IPS-18a (cell line): ENCODE measurements around the gene SH3PXD2A.

ENCODE experiments used
- H3K27ac ChIP-seq: one replicate; pipeline ENCODE4 v1.5.1; 2013; ENCODE audit warnings: low read length
- H3K27me3 ChIP-seq: one replicate; pipeline ENCODE4 v1.6.1; 2013; ENCODE audit warnings: mild to moderate bottlenecking, low read length; ENCODE audit not compliant: control insufficient read depth, insufficient read depth
- H3K36me3 ChIP-seq: one replicate; pipeline ENCODE4 v1.6.1; 2013; ENCODE audit warnings: low read depth, low read length; ENCODE audit not compliant: control insufficient read depth
- H3K4me1 ChIP-seq: one replicate; pipeline ENCODE4 v1.6.1; 2013; ENCODE audit warnings: low read depth, low read length; ENCODE audit not compliant: control insufficient read depth
- H3K4me3 ChIP-seq: one replicate; pipeline ENCODE4 v1.5.1; 2013; ENCODE audit warnings: low read length
- H3K9ac ChIP-seq: one replicate; pipeline ENCODE4 v1.6.1; 2013; ENCODE audit warnings: mild to moderate bottlenecking, low read length, moderate library complexity
- H3K9me3 ChIP-seq: one replicate; pipeline ENCODE4 v1.6.1; 2013; ENCODE audit warnings: low read depth, low read length; ENCODE audit not compliant: control insufficient read depth

Gene SH3PXD2A

DNA sequence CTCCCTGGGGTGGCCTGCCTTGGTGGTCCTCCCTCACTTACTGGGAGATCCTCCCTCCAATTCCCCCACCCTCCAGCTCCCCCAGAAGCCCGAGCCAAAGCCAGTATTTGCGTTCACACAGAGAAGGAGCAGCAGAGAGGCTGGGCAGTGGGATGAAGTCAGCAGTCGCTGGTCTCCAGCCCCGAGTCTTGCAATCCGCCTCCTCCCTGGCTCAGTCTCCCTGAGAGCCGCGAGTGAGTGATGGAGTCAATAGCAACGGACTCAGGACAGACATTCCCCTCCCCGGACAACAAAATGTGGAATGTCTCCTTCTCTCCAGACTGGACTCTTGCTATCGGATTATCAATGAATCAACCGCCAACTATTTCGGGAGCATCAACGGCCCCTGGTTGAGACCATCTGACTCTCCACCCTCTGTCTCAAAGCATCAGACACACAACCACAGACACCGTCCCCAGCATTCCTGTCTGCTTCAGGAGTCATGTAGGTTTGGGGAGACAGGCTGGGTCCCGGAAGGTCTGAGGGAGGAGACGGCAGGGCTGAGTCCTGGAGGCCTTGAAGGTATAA, 178.4 kb downstream of the SH3PXD2A start:
- Histone ChIP-seq H3K9me3 (no peaks in the 10 kb centered on the region), H3K27me3 (no peaks in the 10 kb centered on the region), H3K27ac (no peak overlapping the region), H3K4me3 (no peak overlapping the region), H3K9ac (no peak overlapping the region), H3K36me3 (no peaks in the 10 kb centered on the region), H3K4me1 (peaks cover 14% of the 10 kb centered on the region)

DNA sequence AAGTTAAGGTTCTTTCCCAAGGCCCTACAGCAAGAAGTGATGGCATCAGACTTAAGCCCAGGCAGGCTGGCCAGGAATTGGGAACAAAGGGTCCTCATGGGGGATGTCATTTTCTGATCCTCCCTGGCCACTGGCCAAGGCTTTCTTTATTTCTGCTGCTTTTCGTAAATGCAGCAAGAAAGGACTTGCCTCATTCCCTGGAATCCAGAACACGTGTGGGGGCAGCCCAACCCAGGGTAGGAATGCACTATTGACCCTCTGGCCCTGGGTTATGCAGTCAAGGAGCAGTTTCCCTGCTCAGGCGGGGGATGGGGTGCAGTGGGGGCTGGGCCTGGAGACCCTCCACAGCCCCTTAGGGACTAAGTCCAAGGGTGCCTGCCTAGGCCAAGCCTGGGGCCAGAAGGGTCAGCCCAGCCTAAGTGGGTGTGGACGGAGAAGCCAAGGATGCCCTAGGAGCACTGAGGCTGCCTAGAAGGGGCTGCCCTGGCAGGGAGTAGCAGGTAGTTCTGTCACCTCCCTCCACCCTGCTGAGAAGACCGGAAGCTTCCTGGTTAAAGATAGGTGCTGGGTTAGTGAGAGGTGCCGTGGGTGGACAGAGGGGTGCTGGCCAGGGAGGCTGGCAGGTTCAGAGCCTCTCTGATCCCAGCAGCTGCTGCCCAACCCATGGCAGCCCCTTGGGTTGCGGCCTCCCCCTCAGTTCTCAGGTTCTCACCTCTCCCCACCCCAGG, 179.2 kb downstream of the SH3PXD2A start:
- no peaks in the 10 kb centered on the region for H3K9me3 ChIP-seq
- H3K4me3 ChIP-seq = no peak overlapping the region
- H3K4me1 ChIP-seq = peaks cover 14% of the 10 kb centered on the region
- no peak overlapping the region for H3K9ac ChIP-seq
- H3K36me3 ChIP-seq = no peaks in the 10 kb centered on the region
- H3K27ac ChIP-seq = no peak overlapping the region
- H3K27me3 ChIP-seq = no peaks in the 10 kb centered on the region

DNA sequence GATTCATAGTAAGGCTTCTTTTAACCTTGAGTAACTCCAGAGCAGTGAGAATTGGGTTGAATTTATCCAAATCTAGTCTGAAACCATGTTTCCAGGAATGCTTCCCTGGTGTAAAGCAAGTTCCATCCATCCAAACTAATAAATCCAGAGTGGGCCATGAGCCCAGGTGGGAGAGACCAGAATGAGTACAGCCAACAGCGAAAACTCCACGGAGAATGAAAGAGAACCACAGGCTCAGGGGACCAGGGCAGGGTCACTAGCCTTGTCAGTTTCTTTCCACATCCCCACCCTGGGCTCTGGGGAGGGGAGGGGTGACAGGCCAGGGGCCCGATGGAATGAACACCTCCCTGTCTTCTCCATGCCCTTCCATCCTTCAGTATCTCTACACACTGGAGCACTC, 181.8 kb downstream of the SH3PXD2A start:
- peaks cover 18% of the 10 kb centered on the region for H3K4me1 ChIP-seq
- no peak overlapping the region for H3K9ac ChIP-seq
- H3K36me3 ChIP-seq = no peaks in the 10 kb centered on the region
- no peaks in the 10 kb centered on the region for H3K9me3 ChIP-seq
- no peak overlapping the region for H3K27ac ChIP-seq
- no peaks in the 10 kb centered on the region for H3K27me3 ChIP-seq
- H3K4me3 ChIP-seq = no peak overlapping the region

DNA sequence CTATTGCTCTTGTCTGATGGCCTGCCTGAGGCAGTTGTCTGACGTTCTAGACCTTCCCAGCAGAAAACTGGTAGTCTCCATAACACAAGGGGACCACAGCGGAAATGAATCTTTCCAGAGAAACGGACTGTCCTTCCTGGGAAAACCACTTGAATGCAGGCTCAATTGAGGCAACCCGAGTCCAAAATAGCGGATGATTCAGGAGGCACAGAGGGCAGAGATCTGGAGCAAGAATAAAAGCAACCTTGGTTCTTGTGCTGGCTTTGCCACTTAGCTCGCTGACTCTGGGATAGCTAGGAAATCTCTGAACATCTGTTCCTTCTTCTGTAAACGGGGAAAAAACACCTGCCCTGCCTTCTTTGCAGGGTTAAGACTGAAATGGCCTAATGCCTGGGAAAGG, 183.0 kb downstream of the SH3PXD2A start:
- H3K9ac ChIP-seq = no peak overlapping the region
- peaks cover 12% of the 10 kb centered on the region for H3K4me1 ChIP-seq
- no peaks in the 10 kb centered on the region for H3K36me3 ChIP-seq
- no peaks in the 10 kb centered on the region for H3K9me3 ChIP-seq
- H3K27me3 ChIP-seq = no peaks in the 10 kb centered on the region
- H3K4me3 ChIP-seq = no peak overlapping the region
- H3K27ac ChIP-seq = no peak overlapping the region

DNA sequence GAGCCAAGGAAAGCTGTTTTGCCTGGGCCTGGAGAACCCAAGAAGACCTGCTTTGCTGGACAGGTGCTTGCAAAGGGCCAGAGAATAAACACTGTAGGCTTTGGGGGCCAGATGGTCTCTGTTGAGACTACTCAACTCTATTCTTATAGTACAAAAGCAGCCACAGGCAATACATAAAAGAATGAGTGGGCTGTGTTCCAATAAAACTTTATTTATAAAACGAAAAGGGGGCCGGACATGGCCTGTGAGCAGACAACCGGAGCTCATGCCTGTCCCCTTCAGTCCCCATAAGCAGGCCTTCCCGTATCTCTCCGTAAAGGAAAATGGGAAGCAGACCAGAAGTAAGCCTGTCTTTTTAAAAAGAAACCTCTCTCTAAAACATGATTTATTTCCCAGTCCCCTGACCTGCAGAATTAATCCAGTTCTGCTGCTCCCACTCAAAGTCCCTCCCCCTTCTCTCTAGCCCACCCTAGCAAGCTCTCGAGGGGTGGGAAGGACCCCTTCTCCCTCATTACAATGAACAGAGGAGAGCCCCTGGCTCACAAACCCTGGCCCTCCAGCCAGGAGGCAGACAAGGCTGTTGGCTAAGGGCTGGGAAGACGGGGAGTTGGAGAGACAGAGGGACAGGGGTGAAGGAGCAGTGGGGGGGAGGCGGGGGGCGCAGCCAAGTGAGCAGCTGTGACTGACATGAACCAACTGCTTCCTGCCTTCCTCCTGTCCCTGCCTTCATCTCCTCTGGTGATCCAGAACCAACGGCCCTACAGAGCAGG, 184.1 kb downstream of the SH3PXD2A start:
- H3K4me1 ChIP-seq = peaks cover 12% of the 10 kb centered on the region
- no peak overlapping the region for H3K27ac ChIP-seq
- H3K9ac ChIP-seq = no peak overlapping the region
- no peaks in the 10 kb centered on the region for H3K36me3 ChIP-seq
- H3K27me3 ChIP-seq = no peaks in the 10 kb centered on the region
- H3K4me3 ChIP-seq = no peak overlapping the region
- H3K9me3 ChIP-seq = no peaks in the 10 kb centered on the region

DNA sequence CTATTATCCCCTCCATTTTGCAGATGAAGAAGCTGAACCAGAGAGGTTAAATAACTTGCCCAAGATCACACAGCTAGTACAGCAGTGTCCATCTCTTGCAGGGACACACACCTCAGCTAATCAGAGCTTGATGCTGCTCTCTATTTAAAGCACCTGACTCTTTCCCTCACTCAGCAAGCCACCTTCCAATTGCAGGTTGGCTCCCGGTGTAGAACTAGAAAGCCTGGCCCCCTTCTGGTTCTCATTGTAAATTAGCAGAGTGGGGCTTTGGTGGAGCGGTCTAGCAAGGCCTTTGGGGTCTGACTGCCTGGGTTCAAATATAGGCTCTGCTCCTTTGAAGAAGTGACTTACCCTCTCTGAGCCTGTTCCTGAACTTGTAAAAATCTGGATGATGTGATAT, 185.4 kb downstream of the SH3PXD2A start:
- peaks cover 12% of the 10 kb centered on the region for H3K4me1 ChIP-seq
- H3K9me3 ChIP-seq = no peaks in the 10 kb centered on the region
- no peak overlapping the region for H3K4me3 ChIP-seq
- no peaks in the 10 kb centered on the region for H3K27me3 ChIP-seq
- H3K9ac ChIP-seq = no peak overlapping the region
- no peaks in the 10 kb centered on the region for H3K36me3 ChIP-seq
- H3K27ac ChIP-seq = no peak overlapping the region

DNA sequence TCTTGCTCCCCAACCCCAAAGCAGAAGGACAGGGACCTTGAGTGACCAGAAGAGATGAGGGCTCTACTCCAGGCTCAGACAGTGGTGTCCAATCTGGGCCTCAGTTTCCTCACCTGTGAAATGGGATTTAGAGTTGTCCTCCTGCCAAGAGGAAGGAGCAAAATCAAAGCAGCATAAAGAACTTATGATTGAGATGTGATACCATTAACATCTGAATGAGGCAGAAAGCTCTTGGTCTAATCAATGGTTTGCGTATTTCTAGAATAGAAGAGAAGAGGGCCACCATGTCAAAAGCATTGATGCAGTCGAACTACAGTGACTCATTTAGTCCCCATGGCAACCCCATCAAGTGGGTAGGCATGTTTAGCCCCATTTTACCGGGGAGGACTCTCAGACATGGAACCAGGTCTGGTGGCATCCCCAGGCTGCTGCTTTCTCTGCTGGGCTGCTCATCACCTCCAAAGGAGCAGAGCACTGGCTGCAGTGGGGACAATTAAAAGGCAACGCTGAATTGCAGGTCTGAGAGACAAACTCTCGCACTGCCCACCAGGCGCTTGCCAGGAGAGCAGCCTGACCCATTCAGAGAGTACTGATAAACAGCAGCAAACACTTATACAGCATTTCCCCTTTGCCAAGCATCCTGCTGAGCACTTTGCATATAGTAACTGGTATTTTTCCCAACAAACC, 186.0 kb downstream of the SH3PXD2A start:
- Histone ChIP-seq H3K4me3 (no peak overlapping the region), H3K9me3 (no peaks in the 10 kb centered on the region), H3K36me3 (no peaks in the 10 kb centered on the region), H3K9ac (no peak overlapping the region), H3K27me3 (no peaks in the 10 kb centered on the region), H3K4me1 (peaks cover 12% of the 10 kb centered on the region), H3K27ac (no peak overlapping the region)

DNA sequence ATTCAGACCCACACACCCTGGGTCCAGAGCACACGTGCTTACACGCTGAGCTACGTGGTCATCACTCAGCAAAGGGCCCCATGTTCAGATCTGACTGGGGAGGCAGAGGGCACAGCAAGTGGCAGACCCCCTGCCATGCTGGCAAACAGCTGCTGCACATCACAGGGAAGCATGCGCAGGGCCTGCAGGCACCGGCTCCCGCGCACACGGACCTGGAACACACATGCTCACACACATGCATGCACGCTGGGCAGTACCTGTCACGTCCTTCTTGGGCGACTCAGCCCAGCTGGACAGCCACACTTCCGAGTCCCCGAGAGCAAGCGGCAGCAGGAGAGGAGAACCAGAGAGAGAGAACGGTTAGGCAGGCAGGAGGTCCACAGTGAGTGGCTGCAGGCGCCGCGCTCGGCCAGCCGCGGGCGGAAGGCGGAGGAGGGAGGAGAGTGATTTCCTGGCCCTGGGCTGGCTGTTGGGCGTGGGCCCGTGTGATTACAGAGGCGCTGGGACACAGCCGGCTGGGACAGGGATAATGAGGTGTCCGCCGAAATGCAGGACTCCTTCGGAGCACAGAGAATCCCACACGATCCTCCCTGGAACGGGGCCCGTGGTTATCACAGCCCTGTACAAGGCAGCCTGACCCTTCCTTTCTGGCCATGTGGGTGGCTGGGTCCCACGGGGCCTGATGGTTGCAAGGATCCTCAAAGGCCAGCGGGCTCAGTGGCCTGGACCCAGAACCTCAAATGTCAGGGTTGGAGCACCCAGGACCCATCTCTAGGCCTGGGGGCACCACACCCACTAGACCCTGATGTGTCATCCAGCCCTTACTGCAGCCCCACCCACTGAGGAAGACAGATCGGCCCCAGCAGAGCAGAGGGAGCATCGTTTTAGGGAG, 186.8 kb downstream of the SH3PXD2A start:
- no peak overlapping the region for H3K27ac ChIP-seq
- H3K9ac ChIP-seq = no peak overlapping the region
- H3K4me3 ChIP-seq = no peak overlapping the region
- no peaks in the 10 kb centered on the region for H3K36me3 ChIP-seq
- no peaks in the 10 kb centered on the region for H3K27me3 ChIP-seq
- H3K9me3 ChIP-seq = no peaks in the 10 kb centered on the region
- H3K4me1 ChIP-seq = peaks cover 12% of the 10 kb centered on the region

DNA sequence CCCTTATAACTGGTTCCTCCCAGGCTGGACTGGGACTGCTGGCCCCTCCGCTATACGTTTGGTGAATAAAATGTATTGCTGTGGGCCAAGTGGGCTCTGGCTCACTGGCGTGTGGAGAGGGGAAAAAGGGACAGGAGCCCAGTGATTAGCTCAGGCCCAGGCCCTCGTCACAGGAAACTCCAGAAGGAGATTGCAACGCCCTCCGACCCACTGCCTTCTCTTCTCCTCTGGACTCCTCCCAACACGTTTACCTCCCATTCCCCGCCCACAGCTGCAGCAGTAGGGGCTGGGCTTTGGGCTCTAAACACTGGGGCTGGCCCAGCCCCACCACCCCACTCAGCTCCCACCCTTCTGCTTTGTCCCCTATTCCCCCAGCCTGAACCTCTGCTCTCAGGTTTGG, 188.0 kb downstream of the SH3PXD2A start:
- Histone ChIP-seq H3K27me3 (no peaks in the 10 kb centered on the region), H3K9ac (no peak overlapping the region), H3K4me3 (no peak overlapping the region), H3K36me3 (no peaks in the 10 kb centered on the region), H3K9me3 (no peaks in the 10 kb centered on the region), H3K4me1 (peaks cover 12% of the 10 kb centered on the region), H3K27ac (no peak overlapping the region)

GRCh38 chr10:103666762-103667150, 188.6 kb downstream of the SH3PXD2A start:
- Histone ChIP-seq H3K4me1 (peaks cover 12% of the 10 kb centered on the region), H3K27me3 (no peaks in the 10 kb centered on the region), H3K4me3 (no peak overlapping the region), H3K9me3 (no peaks in the 10 kb centered on the region), H3K36me3 (no peaks in the 10 kb centered on the region), H3K27ac (no peak overlapping the region), H3K9ac (no peak overlapping the region)
